B cell (primary cell): ENCODE measurements around the gene PLVAP.

Experiments
- EZH2 ChIP-seq: IDR thresholded peaks from 2 replicates; pipeline ENCODE4 v1.6.1; 2012; ENCODE audit warnings: borderline replicate concordance, low read depth, mild to moderate bottlenecking, moderate library complexity, low read length; ENCODE audit not compliant: insufficient read depth, poor library complexity, severe bottlenecking
- TF ChIP-seq, protein P1 (sequence below): fragments of 200-600 bp; IDR thresholded peaks from one replicate; pipeline ENCODE4 v1.8.0; 2022; ENCODE audit warnings: antibody characterized with exemption, mild to moderate bottlenecking

DNA sequence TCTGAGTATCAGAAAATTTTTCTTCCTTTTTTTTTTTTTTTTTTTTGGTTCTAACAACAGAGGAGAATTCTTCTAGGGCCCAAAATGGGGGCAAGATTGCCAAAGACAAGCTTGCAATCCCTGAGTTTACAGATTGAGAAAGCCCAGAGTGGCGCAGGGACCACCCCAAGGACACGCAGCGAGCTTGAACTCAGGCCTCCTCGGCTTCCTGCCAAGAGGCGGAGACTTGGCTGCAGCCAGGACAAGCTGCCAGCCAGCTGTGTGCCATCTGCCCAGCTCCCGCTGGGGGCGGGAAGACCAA lies 72.0 kb downstream of the PLVAP start:
- TF ChIP-seq, protein P1, sequence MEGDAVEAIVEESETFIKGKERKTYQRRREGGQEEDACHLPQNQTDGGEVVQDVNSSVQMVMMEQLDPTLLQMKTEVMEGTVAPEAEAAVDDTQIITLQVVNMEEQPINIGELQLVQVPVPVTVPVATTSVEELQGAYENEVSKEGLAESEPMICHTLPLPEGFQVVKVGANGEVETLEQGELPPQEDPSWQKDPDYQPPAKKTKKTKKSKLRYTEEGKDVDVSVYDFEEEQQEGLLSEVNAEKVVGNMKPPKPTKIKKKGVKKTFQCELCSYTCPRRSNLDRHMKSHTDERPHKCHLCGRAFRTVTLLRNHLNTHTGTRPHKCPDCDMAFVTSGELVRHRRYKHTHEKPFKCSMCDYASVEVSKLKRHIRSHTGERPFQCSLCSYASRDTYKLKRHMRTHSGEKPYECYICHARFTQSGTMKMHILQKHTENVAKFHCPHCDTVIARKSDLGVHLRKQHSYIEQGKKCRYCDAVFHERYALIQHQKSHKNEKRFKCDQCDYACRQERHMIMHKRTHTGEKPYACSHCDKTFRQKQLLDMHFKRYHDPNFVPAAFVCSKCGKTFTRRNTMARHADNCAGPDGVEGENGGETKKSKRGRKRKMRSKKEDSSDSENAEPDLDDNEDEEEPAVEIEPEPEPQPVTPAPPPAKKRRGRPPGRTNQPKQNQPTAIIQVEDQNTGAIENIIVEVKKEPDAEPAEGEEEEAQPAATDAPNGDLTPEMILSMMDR = no peak
- no peak for TF ChIP-seq EZH2
